SJCRH30 (cell line): ENCODE results near the gene MKRN2. TPM values are rescaled to one million over a fixed set of nuclear protein-coding genes. Genes with fewer than 3 reads are reported as not detected.

Source experiments
- DNase-seq, 2 experiments: peaks; one replicate each; pipeline ENCODE4 v3.0.0-alpha.2; 2015 to 2020
- H3K27ac ChIP-seq: fragments of 250-450 bp; sonication (Bioruptor Pico); 2 replicates; pipeline ENCODE4 v1.5.1; 2020; ENCODE audit warnings: mild to moderate bottlenecking, moderate library complexity
- H3K27me3 ChIP-seq: fragments of 250-450 bp; sonication (Bioruptor Pico); 2 replicates; pipeline ENCODE4 v1.5.1; 2020; ENCODE audit warnings: mild to moderate bottlenecking, moderate library complexity
- H3K36me3 ChIP-seq: fragments of 250-450 bp; sonication (Bioruptor Pico); 2 replicates; pipeline ENCODE4 v1.5.1; 2020; ENCODE audit warnings: mild to moderate bottlenecking, moderate library complexity
- H3K4me1 ChIP-seq: fragments of 250-450 bp; sonication (Bioruptor Pico); 2 replicates; pipeline ENCODE4 v1.5.1; 2020; ENCODE audit warnings: mild to moderate bottlenecking, moderate library complexity
- H3K4me3 ChIP-seq: fragments of 250-450 bp; sonication (Bioruptor Pico); 2 replicates; pipeline ENCODE4 v1.5.1; 2020; ENCODE audit warnings: mild to moderate bottlenecking, moderate library complexity
- H3K9me3 ChIP-seq: fragments of 250-450 bp; sonication (Bioruptor Pico); replicated peaks from 2 replicates; pipeline ENCODE4 v1.5.1; 2020; ENCODE audit warnings: mild to moderate bottlenecking, moderate library complexity
- total RNA-seq: library from RNA; depleted of rRNA; stranded (reverse); fragments of >200 nt; shearing (Covaris generic); gene quantifications from 2 replicates; pipeline ENCODE4 v1.2.3, GENCODE V29; 2014

Gene MKRN2
- total RNA-seq, 1 experiment from 2014 or later, result 38.9 TPM

DNA sequence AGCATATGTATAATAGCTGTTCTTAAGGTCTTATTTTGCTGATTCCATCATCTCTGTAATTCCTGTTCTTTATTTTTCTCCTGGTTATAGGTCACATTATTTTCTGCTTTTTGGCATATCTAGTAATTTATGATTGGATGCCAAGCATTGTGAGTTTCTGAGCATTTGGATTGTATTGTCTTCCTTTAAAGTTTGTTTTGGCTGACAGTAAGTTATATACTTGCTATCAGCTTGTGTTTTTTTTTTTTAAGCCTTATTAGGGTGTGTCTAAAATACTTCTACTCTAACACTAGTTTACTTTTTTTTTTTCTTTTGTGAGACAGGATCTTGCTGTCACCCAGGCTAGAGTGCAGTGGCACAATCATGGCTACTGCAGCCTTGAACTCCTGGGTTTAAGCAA lies 10.1 kb downstream of the MKRN2 start:
- DNase-seq, result no peak
- peaks cover 2% of the 10 kb centered on the region; the same call in 1 of the 2 replicates for H3K9me3 ChIP-seq
- H3K27ac ChIP-seq, result no peak overlapping the region
- peaks cover 7% of the 10 kb centered on the region for H3K4me1 ChIP-seq
- H3K27me3 ChIP-seq, result no peaks in the 10 kb centered on the region
- no peak overlapping the region for H3K4me3 ChIP-seq
- peaks cover 20% of the 10 kb centered on the region for H3K36me3 ChIP-seq

- H3K4me1 ChIP-seq, result no peaks in the 10 kb centered on the region
- peaks cover 2% of the 10 kb centered on the region; the same call in 1 of the 2 replicates for H3K9me3 ChIP-seq
- H3K27me3 ChIP-seq, result no peaks in the 10 kb centered on the region
- H3K36me3 ChIP-seq, result peaks cover 32% of the 10 kb centered on the region
- no peak for DNase-seq
- H3K4me3 ChIP-seq, result no peak overlapping the region
- H3K27ac ChIP-seq, result no peak overlapping the region
Measured at GRCh38 chr3:12568747-12569146, 11.9 kb downstream of the MKRN2 start.

DNA sequence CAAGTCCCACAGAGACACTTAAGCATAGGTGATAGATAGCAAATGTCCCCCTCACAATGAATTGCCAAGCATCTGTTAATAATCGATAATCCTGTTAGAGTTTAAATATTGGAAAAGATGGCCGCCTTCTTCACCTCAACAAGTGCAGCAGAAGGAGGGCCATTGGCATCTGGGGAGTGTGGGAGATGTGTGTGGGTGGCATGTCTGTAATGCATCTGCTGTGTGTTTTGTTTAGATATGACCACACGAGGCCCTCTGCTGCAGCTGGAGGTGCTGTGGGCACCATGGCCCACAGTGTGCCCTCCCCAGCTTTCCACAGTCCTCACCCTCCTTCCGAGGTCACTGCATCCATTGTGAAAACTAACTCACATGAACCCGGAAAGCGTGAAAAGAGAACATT lies 12.9 kb downstream of the MKRN2 start:
- no peaks in the 10 kb centered on the region for H3K4me1 ChIP-seq
- no peak for DNase-seq
- H3K36me3 ChIP-seq, result peaks cover 35% of the 10 kb centered on the region
- H3K4me3 ChIP-seq, result no peak overlapping the region
- peaks cover 2% of the 10 kb centered on the region; the same call in 1 of the 2 replicates for H3K9me3 ChIP-seq
- no peaks in the 10 kb centered on the region for H3K27me3 ChIP-seq
- no peak overlapping the region for H3K27ac ChIP-seq

DNA sequence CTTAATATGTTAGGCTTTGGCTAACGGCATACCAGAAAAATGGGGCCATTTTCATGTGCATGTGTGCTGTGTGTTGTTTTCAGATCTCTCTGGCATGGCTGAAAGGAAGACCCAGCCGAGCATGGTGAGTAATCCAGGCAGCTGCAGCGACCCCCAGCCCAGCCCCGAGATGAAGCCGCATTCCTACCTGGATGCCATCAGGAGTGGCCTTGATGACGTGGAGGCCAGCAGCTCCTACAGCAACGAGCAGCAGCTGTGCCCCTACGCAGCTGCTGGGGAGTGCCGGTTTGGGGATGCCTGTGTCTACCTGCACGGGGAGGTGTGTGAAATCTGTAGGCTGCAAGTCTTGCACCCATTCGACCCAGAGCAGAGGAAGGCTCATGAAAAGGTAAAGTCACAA lies 15.1 kb downstream of the MKRN2 start:
- no peaks in the 10 kb centered on the region for H3K27me3 ChIP-seq
- H3K4me1 ChIP-seq, result no peaks in the 10 kb centered on the region
- DNase-seq, result no peak
- peaks cover 52% of the 10 kb centered on the region for H3K36me3 ChIP-seq
- H3K4me3 ChIP-seq, result no peak overlapping the region
- no peaks in the 10 kb centered on the region for H3K9me3 ChIP-seq
- H3K27ac ChIP-seq, result no peak overlapping the region

DNA sequence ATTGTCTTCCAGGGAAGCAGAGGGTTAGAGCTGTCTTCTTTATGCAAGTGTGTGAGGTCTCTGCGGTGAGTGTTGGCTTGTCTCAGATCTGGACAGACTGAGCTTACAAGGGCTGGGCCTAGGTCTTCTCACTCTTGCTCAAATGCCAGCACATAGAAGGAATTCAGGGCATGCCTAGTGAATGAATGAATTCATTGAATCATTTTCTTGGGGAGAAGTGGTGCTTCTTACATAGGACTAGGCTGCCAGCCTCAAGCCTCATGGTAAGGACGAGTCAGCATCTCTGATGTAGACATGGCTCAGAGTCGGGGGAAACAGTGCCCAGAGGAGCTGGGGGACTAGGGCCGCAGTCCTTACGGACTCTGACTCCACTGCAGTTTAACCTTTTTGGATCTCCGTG lies 17.2 kb downstream of the MKRN2 start:
- H3K36me3 ChIP-seq, result peaks cover 61% of the 10 kb centered on the region
- no peak for DNase-seq
- H3K4me3 ChIP-seq, result no peak overlapping the region
- no peaks in the 10 kb centered on the region for H3K9me3 ChIP-seq
- no peaks in the 10 kb centered on the region for H3K4me1 ChIP-seq
- no peaks in the 10 kb centered on the region for H3K27me3 ChIP-seq
- H3K27ac ChIP-seq, result no peak overlapping the region

GRCh38 chr3:12574661-12575060 lies 17.8 kb downstream of the MKRN2 start:
- Histone ChIP-seq H3K27me3 (no peaks in the 10 kb centered on the region), H3K9me3 (no peaks in the 10 kb centered on the region), H3K36me3 (peaks cover 62% of the 10 kb centered on the region), H3K4me3 (no peak overlapping the region), H3K27ac (no peak overlapping the region), H3K4me1 (no peaks in the 10 kb centered on the region)
- DNase-seq, result no peak

- H3K4me3 ChIP-seq, result no peak overlapping the region
- H3K27ac ChIP-seq, result no peak overlapping the region
- H3K27me3 ChIP-seq, result no peaks in the 10 kb centered on the region
- H3K36me3 ChIP-seq, result peaks cover 57% of the 10 kb centered on the region
- H3K9me3 ChIP-seq, result no peaks in the 10 kb centered on the region
- no peaks in the 10 kb centered on the region for H3K4me1 ChIP-seq
- no peak for DNase-seq
Measured at GRCh38 chr3:12577379-12577778, 20.5 kb downstream of the MKRN2 start.

DNA sequence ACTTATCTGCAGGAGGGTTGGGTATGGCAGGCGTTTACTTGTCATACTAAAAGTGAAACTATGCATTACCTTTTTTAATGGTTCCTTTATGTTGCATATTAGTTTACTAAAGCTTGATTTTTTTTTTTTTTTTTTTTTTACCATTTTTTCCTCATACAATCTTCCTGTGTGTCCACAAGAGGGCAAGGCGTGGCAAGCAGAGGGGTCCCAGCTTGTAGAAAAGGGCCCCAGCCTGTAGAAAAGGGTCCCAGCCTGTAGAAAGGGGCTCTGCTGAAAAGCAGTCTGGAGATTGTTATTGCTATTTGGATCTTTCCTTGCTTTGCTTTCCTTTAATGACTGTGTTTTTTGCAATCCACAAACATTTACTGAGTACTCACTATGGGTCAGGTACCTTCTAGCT lies 21.9 kb downstream of the MKRN2 start:
- peaks cover 62% of the 10 kb centered on the region for H3K36me3 ChIP-seq
- no peak for DNase-seq

DNA sequence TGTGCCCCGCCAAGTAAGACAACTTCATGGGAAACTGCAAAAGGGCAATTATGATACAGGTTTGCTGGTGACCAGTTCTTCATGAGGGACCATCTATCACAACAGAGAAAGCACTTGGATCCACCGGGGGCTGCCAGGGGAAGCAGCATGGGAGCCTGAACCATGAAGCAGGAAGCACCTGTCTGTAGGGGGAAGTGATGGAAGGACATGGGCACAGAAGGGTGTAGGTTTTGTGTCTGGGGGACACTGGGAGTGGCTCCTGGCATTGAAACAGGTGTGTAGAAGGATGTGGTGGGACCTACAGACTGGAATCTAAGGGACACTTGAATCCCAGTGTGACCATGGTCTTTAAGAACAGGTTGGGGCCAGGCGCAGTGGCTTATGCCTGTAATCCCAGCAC lies 22.6 kb downstream of the MKRN2 start:
- no peaks in the 10 kb centered on the region for H3K9me3 ChIP-seq
- DNase-seq, result no peak
- no peak overlapping the region for H3K27ac ChIP-seq
- no peaks in the 10 kb centered on the region for H3K4me1 ChIP-seq
- H3K36me3 ChIP-seq, result peaks cover 69% of the 10 kb centered on the region
- no peak overlapping the region for H3K4me3 ChIP-seq
- no peaks in the 10 kb centered on the region for H3K27me3 ChIP-seq

More for the DNA sequence above, 21.9 kb downstream of the MKRN2 start:
- H3K4me1 ChIP-seq, result no peaks in the 10 kb centered on the region
- no peak overlapping the region for H3K4me3 ChIP-seq
- no peaks in the 10 kb centered on the region for H3K27me3 ChIP-seq
- H3K27ac ChIP-seq, result no peak overlapping the region
- H3K9me3 ChIP-seq, result no peaks in the 10 kb centered on the region

DNA sequence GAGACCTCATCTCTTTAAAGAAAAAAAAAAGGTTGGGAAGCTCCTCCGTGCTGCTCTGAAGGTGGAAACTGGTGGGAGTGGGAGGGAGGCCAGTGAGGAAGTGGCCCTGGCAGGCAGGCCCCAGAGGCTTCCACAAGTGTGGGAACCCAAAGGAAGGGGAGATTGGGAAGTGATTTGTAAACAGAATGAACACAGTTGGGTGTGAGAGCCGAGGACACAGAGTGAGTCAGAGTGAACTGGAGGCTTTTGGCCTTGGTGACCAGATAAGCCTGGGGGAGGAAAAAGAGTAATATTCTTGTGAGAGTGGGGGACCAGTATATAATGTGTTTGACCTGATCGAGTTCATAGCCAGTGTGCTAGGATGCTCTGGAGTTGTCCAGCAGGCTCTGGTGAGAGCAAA lies 23.0 kb downstream of the MKRN2 start:
- Histone ChIP-seq H3K4me1 (peaks cover 2% of the 10 kb centered on the region; the same call in 1 of the 2 replicates), H3K27me3 (no peaks in the 10 kb centered on the region), H3K4me3 (no peak overlapping the region), H3K27ac (no peak overlapping the region), H3K9me3 (no peaks in the 10 kb centered on the region), H3K36me3 (peaks cover 70% of the 10 kb centered on the region)
- no peak for DNase-seq

DNA sequence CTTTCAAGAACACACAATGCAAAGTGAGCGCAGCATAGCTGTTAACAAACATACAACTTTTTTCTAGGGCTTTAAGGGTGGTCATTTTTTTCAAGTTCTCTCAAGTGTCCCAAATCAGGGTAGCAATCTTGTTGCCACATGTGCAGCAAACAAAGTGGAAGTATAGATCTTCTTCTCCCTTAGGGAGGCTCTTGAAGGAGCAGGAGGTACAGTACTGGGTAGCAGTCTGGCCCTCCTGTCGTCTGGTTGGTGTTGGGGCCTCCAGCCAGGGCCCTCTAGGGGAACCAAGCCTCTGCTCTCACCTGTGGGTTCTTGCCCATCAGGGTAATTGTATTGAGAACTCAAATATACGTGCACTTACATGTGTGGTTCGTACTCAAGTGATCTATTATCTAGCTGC lies 25.8 kb downstream of the MKRN2 start:
- H3K9me3 ChIP-seq, result no peaks in the 10 kb centered on the region
- H3K27ac ChIP-seq, result no peak overlapping the region
- peaks cover 71% of the 10 kb centered on the region for H3K36me3 ChIP-seq
- H3K4me1 ChIP-seq, result peaks cover 2% of the 10 kb centered on the region; the same call in 1 of the 2 replicates
- DNase-seq, result no peak
- no peak overlapping the region for H3K4me3 ChIP-seq
- H3K27me3 ChIP-seq, result no peaks in the 10 kb centered on the region

DNA sequence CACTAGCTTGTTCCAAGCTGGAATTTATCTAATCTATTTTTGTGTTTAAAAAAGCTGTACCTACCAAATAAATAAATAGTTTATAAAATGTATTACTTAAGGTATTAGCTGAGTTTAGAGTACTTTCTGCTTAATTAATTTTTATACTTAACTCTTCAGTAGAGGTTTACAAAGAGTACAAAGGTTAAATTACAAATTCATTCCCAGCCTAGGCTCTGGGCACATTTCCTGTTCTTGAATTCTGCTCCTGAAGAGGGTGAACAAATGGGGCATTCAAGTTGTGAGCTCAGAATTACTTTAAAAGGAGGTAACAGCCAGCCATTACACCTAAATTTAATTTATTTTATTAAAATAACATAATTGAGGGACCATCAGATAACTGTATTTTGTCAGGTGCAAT lies 26.4 kb downstream of the MKRN2 start:
- Histone ChIP-seq H3K36me3 (peaks cover 72% of the 10 kb centered on the region), H3K27me3 (no peaks in the 10 kb centered on the region), H3K9me3 (no peaks in the 10 kb centered on the region), H3K4me1 (peaks cover 5% of the 10 kb centered on the region; the same call in 1 of the 2 replicates), H3K4me3 (no peak overlapping the region), H3K27ac (no peak overlapping the region)
- DNase-seq, result no peak

- no peak for DNase-seq
- H3K27ac ChIP-seq, result no peak overlapping the region
- peaks cover 5% of the 10 kb centered on the region; the same call in 1 of the 2 replicates for H3K4me1 ChIP-seq
- 0 out of 2 replicates have a peak, but pooled peaks cover 1% of the 10 kb centered on the region for H3K9me3 ChIP-seq
- H3K36me3 ChIP-seq, result peaks cover 80% of the 10 kb centered on the region
- no peaks in the 10 kb centered on the region for H3K27me3 ChIP-seq
- no peak overlapping the region for H3K4me3 ChIP-seq
Measured at GRCh38 chr3:12584083-12584482, 27.2 kb downstream of the MKRN2 start.

DNA sequence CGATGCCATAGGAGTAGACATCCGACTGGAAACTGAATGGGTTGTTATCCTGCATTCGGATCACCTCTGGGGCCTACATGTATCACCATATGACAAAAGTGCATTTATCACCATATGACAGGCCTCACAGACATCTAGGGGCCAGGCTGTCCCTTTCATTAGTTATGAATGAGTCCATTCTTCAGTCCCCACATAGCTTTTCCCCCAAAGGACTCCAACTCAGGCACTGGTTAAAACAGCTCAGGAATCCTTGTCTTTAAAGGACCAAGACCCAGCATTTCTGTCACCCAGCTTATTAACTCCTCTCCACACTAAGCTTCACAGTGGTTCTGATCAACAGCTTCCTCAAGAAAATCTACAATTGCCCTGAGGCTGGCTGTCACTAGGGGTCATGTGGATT lies 28.3 kb downstream of the MKRN2 start:
- DNase-seq, result no peak
- Histone ChIP-seq H3K36me3 (peaks cover 80% of the 10 kb centered on the region), H3K9me3 (0 out of 2 replicates have a peak, but pooled peaks cover 3% of the 10 kb centered on the region), H3K27ac (no peak overlapping the region), H3K4me1 (peaks cover 5% of the 10 kb centered on the region; the same call in 1 of the 2 replicates), H3K4me3 (no peak overlapping the region), H3K27me3 (no peaks in the 10 kb centered on the region)

DNA sequence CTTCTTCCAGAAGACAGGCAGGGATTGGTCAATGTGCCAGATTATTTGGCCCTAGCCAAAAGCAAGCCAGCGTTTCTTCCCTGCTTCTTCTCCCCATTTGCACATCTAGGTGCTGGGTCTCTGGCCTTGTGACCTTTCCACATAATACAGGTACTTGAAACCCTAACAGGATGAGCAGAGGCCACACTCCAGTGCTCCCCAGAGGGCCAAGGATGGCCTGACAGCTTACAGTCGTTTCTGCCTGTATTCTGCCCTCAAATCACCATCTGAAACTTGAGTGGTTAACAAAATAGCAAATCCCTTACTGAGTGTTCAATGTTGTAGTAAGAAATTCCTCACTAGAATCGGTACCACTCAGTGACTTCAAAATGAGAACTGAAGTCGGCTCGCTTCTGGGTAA lies 29.1 kb downstream of the MKRN2 start:
- Histone ChIP-seq H3K27ac (no peak overlapping the region), H3K9me3 (0 out of 2 replicates have a peak, but pooled peaks cover 3% of the 10 kb centered on the region), H3K27me3 (no peaks in the 10 kb centered on the region), H3K4me3 (no peak overlapping the region), H3K36me3 (peaks cover 85% of the 10 kb centered on the region), H3K4me1 (peaks cover 5% of the 10 kb centered on the region; the same call in 1 of the 2 replicates)
- no peak for DNase-seq

GRCh38 chr3:12586403-12586802 lies 29.5 kb downstream of the MKRN2 start:
- peaks cover 85% of the 10 kb centered on the region for H3K36me3 ChIP-seq
- H3K4me1 ChIP-seq, result peaks cover 5% of the 10 kb centered on the region; the same call in 1 of the 2 replicates
- no peaks in the 10 kb centered on the region for H3K27me3 ChIP-seq
- no peak overlapping the region for H3K27ac ChIP-seq
- DNase-seq, result no peak
- no peak overlapping the region for H3K4me3 ChIP-seq
- 0 out of 2 replicates have a peak, but pooled peaks cover 3% of the 10 kb centered on the region for H3K9me3 ChIP-seq
